WTC11 (cell line): ENCODE data around the gene AKAP13. TPM values are rescaled to one million over a fixed set of nuclear protein-coding genes. Genes with fewer than 3 reads are reported as not detected.

Source experiments
- ATAC-seq: fragments of 200-7000 bp; cut with Tn5 transposase; 2 replicates; pipeline ENCODE4 v1.10.0; 2021; ENCODE audit warnings: mild to moderate bottlenecking, moderate library complexity
- CTCF ChIA-PET: fragments of 300-600 bp; sonication (Branson Sonifier 250); formaldehyde crosslinking; loops from one replicate; lab custom pipeline; 2021; ENCODE audit warnings: antibody characterized with exemption; lab: Charles Lee
- POLR2A ChIA-PET: fragments of 350-600 bp; sonication (Branson Sonifier 250); formaldehyde crosslinking; loops from one replicate; lab custom pipeline; 2021; ENCODE audit warnings: antibody characterized with exemption; lab: Charles Lee
- DNase-seq: peaks from one replicate; pipeline ENCODE4 v3.0.0; 2021; ENCODE audit warnings: low spot score
- H3K27ac Mint-ChIP-seq: 2 replicates; pipeline ENCODE4 v1.8.0; 2021; ENCODE audit warnings: mixed read lengths
- H3K27me3 Mint-ChIP-seq: 2 replicates; pipeline ENCODE4 v1.8.0; 2021; ENCODE audit warnings: low read depth, mild to moderate bottlenecking, moderate library complexity, mixed read lengths
- H3K36me3 Mint-ChIP-seq: 2 replicates; pipeline ENCODE4 v1.8.0; 2021; ENCODE audit warnings: mixed read lengths
- H3K4me1 Mint-ChIP-seq: 2 replicates; pipeline ENCODE4 v1.8.0; 2022; ENCODE audit warnings: mixed read lengths
- H3K4me3 Mint-ChIP-seq: 2 replicates; pipeline ENCODE4 v1.8.0; 2021; ENCODE audit warnings: mild to moderate bottlenecking, moderate library complexity, mixed read lengths
- H3K9me3 Mint-ChIP-seq: 2 replicates; pipeline ENCODE4 v1.8.0; 2021; ENCODE audit warnings: mixed read lengths
- ARID4B ChIP-seq: sonication (generic); formaldehyde crosslinking; IDR thresholded peaks from 2 replicates; pipeline ENCODE4 v1.8.0; 2023; ENCODE audit warnings: missing genetic modification reagents, mild to moderate bottlenecking, borderline replicate concordance
- ATF2 ChIP-seq: sonication (generic); formaldehyde crosslinking; IDR thresholded peaks from 2 replicates; pipeline ENCODE4 v1.8.1; 2022; ENCODE audit warnings: low read depth, missing genetic modification reagents, borderline replicate concordance
- EMX1 ChIP-seq: fragments of 250-450 bp; sonication (Bioruptor Pico); IDR thresholded peaks from 2 replicates; pipeline ENCODE4 v1.8.0; 2021; ENCODE audit warnings: mild to moderate bottlenecking
- ETV6 ChIP-seq: sonication (generic); formaldehyde crosslinking; IDR thresholded peaks from 2 replicates; pipeline ENCODE4 v1.8.1; 2022; ENCODE audit warnings: mild to moderate bottlenecking, missing genetic modification reagents
- JAZF1 ChIP-seq: fragments of 250-450 bp; sonication (Bioruptor Pico); IDR thresholded peaks from 2 replicates; pipeline ENCODE4 v1.9.0; 2021; ENCODE audit warnings: moderate library complexity, mild to moderate bottlenecking, inconsistent platforms
- JUN ChIP-seq: sonication (generic); formaldehyde crosslinking; IDR thresholded peaks from 2 replicates; pipeline ENCODE4 v1.8.0; 2023; ENCODE audit warnings: mild to moderate bottlenecking, missing genetic modification reagents
- NFYB ChIP-seq: sonication (generic); formaldehyde crosslinking; conservative IDR thresholded peaks from 2 replicates; pipeline ENCODE4 v1.8.0; 2022; ENCODE audit warnings: low read depth, missing genetic modification reagents
- RELA ChIP-seq: sonication (generic); formaldehyde crosslinking; IDR thresholded peaks from 2 replicates; pipeline ENCODE4 v1.8.1; 2022; ENCODE audit warnings: missing genetic modification reagents, mild to moderate bottlenecking, borderline replicate concordance
- RORB ChIP-seq: fragments of 250-450 bp; sonication (Bioruptor Pico); IDR thresholded peaks from 2 replicates; pipeline ENCODE4 v1.9.0; 2021; ENCODE audit warnings: mild to moderate bottlenecking
- SMAD3 ChIP-seq: sonication (generic); formaldehyde crosslinking; IDR thresholded peaks from 2 replicates; pipeline ENCODE4 v1.8.0; 2022; ENCODE audit warnings: missing genetic modification reagents, mild to moderate bottlenecking, borderline replicate concordance
- SMAD4 ChIP-seq: sonication (generic); formaldehyde crosslinking; IDR thresholded peaks from 2 replicates; pipeline ENCODE4 v1.8.0; 2022; ENCODE audit warnings: mild to moderate bottlenecking, missing genetic modification reagents
- SOX15 ChIP-seq: fragments of 250-450 bp; sonication (Bioruptor Pico); IDR thresholded peaks from 2 replicates; pipeline ENCODE4 v1.9.0; 2021; ENCODE audit warnings: mild to moderate bottlenecking
- USF1 ChIP-seq: sonication (generic); formaldehyde crosslinking; IDR thresholded peaks from 2 replicates; pipeline ENCODE4 v1.8.0; 2022; ENCODE audit warnings: mild to moderate bottlenecking, missing genetic modification reagents
- USF2 ChIP-seq: sonication (generic); formaldehyde crosslinking; IDR thresholded peaks from 2 replicates; pipeline ENCODE4 v1.8.1; 2023; ENCODE audit warnings: mild to moderate bottlenecking, missing genetic modification reagents, moderate library complexity
- ZBTB21 ChIP-seq: sonication (generic); formaldehyde crosslinking; IDR thresholded peaks from 2 replicates; pipeline ENCODE4 v1.8.1; 2023; ENCODE audit warnings: mild to moderate bottlenecking, missing genetic modification reagents, borderline replicate concordance
- ZNF121 ChIP-seq: sonication (generic); formaldehyde crosslinking; IDR thresholded peaks from 2 replicates; pipeline ENCODE4 v1.8.0; 2023; ENCODE audit warnings: missing genetic modification reagents
- ZNF138 ChIP-seq: sonication (generic); formaldehyde crosslinking; conservative IDR thresholded peaks from 2 replicates; pipeline ENCODE4 v1.8.1; 2022; ENCODE audit warnings: mild to moderate bottlenecking, moderate library complexity, missing genetic modification reagents
- ZNF232 ChIP-seq: sonication (generic); formaldehyde crosslinking; IDR thresholded peaks from 2 replicates; pipeline ENCODE4 v1.8.0; 2022; ENCODE audit warnings: mild to moderate bottlenecking, missing genetic modification reagents
- ZNF396 ChIP-seq: fragments of 250-450 bp; sonication (Bioruptor Pico); IDR thresholded peaks from 2 replicates; pipeline ENCODE4 v1.8.0; 2021; ENCODE audit warnings: mild to moderate bottlenecking, moderate library complexity, borderline replicate concordance
- ZNF423 ChIP-seq: fragments of 250-450 bp; sonication (Bioruptor Pico); IDR thresholded peaks from 2 replicates; pipeline ENCODE4 v2.1.2; 2022; ENCODE audit warnings: mild to moderate bottlenecking, moderate library complexity
- ZNF512 ChIP-seq: sonication (generic); formaldehyde crosslinking; IDR thresholded peaks from 2 replicates; pipeline ENCODE4 v1.8.1; 2022; ENCODE audit warnings: missing genetic modification reagents, borderline replicate concordance
- ZNF671 ChIP-seq: fragments of 250-450 bp; sonication (Bioruptor Pico); IDR thresholded peaks from 2 replicates; pipeline ENCODE4 v1.8.0; 2021; ENCODE audit warnings: mild to moderate bottlenecking
- total RNA-seq: library from RNA; stranded (reverse); gene quantifications from 3 replicates; pipeline ENCODE4 v1.2.3, GENCODE V29; 2021

AKAP13 gene
- total RNA-seq, 1 experiment from 2014 or later = 50.3 TPM

GRCh38 chr15:85763673-85764633 lies 383.6 kb downstream of the AKAP13 start (continued):
- TF ChIP-seq ARID4B = no peak
- no peak for TF ChIP-seq ZNF671 (CRISPR knock-in tag)
- TF ChIP-seq ZNF121 = no peak
- no peak for TF ChIP-seq ETV6
- no peak for TF ChIP-seq ZNF138 (CRISPR knock-in tag)
- no peak for TF ChIP-seq RELA (CRISPR knock-in tag)
- TF ChIP-seq RORB (CRISPR knock-in tag) = no peak
- TF ChIP-seq NFYB = no peak
- no peak for TF ChIP-seq USF1
- no peak for TF ChIP-seq SMAD3 (CRISPR knock-in tag)
- TF ChIP-seq ZNF423 (CRISPR knock-in tag) = no peak

GRCh38 chr15:85764649-85765277 lies 384.4 kb downstream of the AKAP13 start:
- no peak for ATAC-seq
- H3K36me3 Mint-ChIP-seq = peaks cover 15% of the 10 kb centered on the region; the same call in 1 of the 2 replicates

More at GRCh38 chr15:85764649-85765277, 384.4 kb downstream of the AKAP13 start:
- no peak overlapping the region for H3K4me3 Mint-ChIP-seq
- POLR2A ChIA-PET = no interaction called here
- no peak for TF ChIP-seq USF2 (CRISPR knock-in tag)
- no peak for TF ChIP-seq ZNF232
- no peak for TF ChIP-seq ATF2 (CRISPR knock-in tag)
- TF ChIP-seq JUN (CRISPR knock-in tag) = no peak
- TF ChIP-seq ZBTB21 (CRISPR knock-in tag) = no peak
- no peak for TF ChIP-seq SMAD4 (CRISPR knock-in tag)
- no peak for TF ChIP-seq ZNF396
- TF ChIP-seq EMX1 (CRISPR knock-in tag) = no peak
- no peak for TF ChIP-seq SOX15 (CRISPR knock-in tag)
- no peak for TF ChIP-seq ETV6
- no peak for TF ChIP-seq JAZF1 (CRISPR knock-in tag)
- no peak for TF ChIP-seq ZNF512
- no peaks in the 10 kb centered on the region for H3K9me3 Mint-ChIP-seq
- CTCF ChIA-PET = interaction anchor here (1.0 to 1.5 kb wide), 2 partner anchors 15 to 67 kb away, joined by 3 read pairs; no protein-coding TSS in a partner anchor
- DNase-seq = no peak
- no peaks in the 10 kb centered on the region for H3K27me3 Mint-ChIP-seq
- H3K4me1 Mint-ChIP-seq = peaks cover 27% of the 10 kb centered on the region
- H3K27ac Mint-ChIP-seq = 0 out of 2 replicates have a peak overlapping the region, but pooled peaks have one; percentile 23
